Measurements from ENCODE around the gene NEB. TPM values are rescaled to one million over a fixed set of nuclear protein-coding genes. Genes with fewer than 3 reads are reported as not detected.

NEB gene
- total and polyA plus RNA-seq, 7 donors, result 796 to 7,790 (median 2,020) TPM

DNA sequence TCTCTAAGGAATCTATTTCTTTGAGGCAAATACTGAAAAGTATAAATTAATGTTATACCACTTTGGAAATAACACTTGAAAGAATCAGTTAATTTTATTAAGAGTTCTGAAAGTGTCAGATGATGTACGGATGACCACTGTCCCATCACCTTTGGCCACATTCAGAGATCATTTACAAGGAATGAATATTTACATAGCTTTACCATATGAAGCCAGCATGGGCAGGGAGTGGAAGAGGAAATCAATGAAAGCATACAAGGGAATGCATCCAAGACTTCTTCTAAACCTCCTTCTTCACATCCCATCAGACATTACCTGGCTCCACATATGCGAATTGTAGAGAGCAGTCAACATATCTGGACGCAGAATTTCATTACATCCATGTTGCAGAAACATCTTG lies 201.1 kb downstream of the NEB start:
- Histone ChIP-seq H3K27ac (no peak overlapping the region), H3K27me3 (ENCODE audit: insufficient read depth in 3 of 3, low read length in 2 of 3) (no peaks in the 10 kb centered on the region), H3K4me1 (no peaks in the 10 kb centered on the region), H3K9me3 (no peaks in the 10 kb centered on the region), H3K36me3 (ENCODE audit: insufficient read depth in 1 of 2, low read depth in 1 of 2) (peaks cover 14 to 100% of the 10 kb centered on the region in 2 donors), H3K4me3 (no peak overlapping the region)
- WGBS, 3 donors, result 90 to 99% (median 90%) methylated on average over 3 of the region's 3 CpGs
- ATAC-seq (no peak), DNase-seq (no peak)
- intact Hi-C loops (cut with DNase I), result no loop called here
- TF ChIP-seq, protein P1, sequence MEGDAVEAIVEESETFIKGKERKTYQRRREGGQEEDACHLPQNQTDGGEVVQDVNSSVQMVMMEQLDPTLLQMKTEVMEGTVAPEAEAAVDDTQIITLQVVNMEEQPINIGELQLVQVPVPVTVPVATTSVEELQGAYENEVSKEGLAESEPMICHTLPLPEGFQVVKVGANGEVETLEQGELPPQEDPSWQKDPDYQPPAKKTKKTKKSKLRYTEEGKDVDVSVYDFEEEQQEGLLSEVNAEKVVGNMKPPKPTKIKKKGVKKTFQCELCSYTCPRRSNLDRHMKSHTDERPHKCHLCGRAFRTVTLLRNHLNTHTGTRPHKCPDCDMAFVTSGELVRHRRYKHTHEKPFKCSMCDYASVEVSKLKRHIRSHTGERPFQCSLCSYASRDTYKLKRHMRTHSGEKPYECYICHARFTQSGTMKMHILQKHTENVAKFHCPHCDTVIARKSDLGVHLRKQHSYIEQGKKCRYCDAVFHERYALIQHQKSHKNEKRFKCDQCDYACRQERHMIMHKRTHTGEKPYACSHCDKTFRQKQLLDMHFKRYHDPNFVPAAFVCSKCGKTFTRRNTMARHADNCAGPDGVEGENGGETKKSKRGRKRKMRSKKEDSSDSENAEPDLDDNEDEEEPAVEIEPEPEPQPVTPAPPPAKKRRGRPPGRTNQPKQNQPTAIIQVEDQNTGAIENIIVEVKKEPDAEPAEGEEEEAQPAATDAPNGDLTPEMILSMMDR (IDR thresholded peaks at IDR 0.05), result no peak

DNA sequence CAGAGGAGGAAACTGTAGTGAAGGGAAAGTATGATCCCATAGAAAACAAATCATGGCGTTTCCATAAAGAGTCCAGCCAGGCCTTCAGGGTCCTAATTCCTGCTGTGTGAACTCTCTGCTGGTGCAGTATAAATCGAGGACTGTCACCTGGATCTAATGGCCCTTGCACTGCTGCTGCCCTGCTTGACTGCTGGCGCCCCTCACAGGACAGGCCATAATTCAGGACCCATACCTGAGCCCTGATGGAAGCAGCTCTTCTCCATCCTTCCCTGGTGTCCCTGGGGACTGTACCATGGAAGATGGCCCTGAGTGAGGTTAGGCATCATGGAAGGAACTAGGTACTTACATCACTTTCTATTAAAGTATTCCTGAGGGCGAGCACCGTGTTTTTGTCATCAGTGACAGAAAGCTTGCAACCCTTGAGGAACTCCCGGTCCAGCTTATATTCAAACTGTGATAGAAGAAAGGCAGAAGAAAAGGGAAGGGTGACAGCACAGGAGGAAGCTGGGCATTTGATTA lies 207.6 kb downstream of the NEB start:
- Histone ChIP-seq H3K4me3 (no peak overlapping the region), H3K27ac (peak overlapping the region; percentile 48), H3K4me1 (no peaks in the 10 kb centered on the region), H3K27me3 (ENCODE audit: insufficient read depth in 3 of 3, low read length in 2 of 3) (no peaks in the 10 kb centered on the region), H3K36me3 (ENCODE audit: insufficient read depth in 1 of 2, low read depth in 1 of 2) (peaks cover 6 to 100% of the 10 kb centered on the region in 2 donors), H3K9me3 (no peaks in the 10 kb centered on the region)
- ATAC-seq (peak in 3 of 4 donors; percentile 9 to 20 (median 9)), DNase-seq (no peak)
- 71 to 82% (median 73%) methylated on average over 6 of the region's 6 CpGs for WGBS, 3 donors
- TF ChIP-seq, protein P1 (IDR thresholded peaks at IDR 0.05), result no peak
- intact Hi-C loops (cut with DNase I), result no loop called here

DNA sequence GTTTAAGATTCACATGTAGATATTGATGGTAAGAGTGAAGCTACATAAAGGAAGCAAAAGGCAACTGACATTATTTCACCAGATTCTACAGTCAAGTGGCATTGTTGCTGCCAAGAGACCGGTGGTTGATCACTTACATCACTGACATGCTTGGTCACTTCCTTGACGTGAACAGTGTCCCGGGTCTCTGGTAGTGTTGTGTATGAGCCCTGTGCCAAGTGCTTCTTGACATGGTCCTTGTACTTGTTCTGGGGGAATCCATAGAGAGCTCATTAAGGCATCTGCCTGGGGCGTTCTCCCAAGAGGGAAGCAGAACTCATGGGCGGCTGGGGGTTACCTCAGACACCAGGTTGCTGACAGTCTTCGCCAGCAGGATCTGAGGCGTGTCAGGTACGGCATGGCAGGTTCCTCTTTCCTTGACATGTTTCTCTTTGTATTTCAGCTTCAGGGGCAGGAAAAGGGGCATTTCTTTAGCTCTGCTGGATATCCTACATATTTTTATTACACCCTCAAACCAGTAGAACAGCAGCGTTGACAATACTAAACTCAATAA lies 208.4 kb downstream of the NEB start:
- no peak for DNase-seq
- Histone ChIP-seq H3K36me3 (ENCODE audit: insufficient read depth in 1 of 2, low read depth in 1 of 2) (peaks cover 6 to 100% of the 10 kb centered on the region in 2 donors), H3K9me3 (no peaks in the 10 kb centered on the region), H3K27me3 (ENCODE audit: insufficient read depth in 3 of 3, low read length in 2 of 3) (no peaks in the 10 kb centered on the region), H3K4me3 (no peak overlapping the region), H3K27ac (peak overlapping the region; percentile 48), H3K4me1 (no peaks in the 10 kb centered on the region)
- ATAC-seq, result peak; percentile 23 to 40 (median 34)
- intact Hi-C loops (cut with DNase I), result no loop called here
- TF ChIP-seq, protein P1 (IDR thresholded peaks at IDR 0.05), result no peak
- 69 to 87% (median 73%) methylated on average over 9 of the region's 9 CpGs for WGBS, 3 donors

DNA sequence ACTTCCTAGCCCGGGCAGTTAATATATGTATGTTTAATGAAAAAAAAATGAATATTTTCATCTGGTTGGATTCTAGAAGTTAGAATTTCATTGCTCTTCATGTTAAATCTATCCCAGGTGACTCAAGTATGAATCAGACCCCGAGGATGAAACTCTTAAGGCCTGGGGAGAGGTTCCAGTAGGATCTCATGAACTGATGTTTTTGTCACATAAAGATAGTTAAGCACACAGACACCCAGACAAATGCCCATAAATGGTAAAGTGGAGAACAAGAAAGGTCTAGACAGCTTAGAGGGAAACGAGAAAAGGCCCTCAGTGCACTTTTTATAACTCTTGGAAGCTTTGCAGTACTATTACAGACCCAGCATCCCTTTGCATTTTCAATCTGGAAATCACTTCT lies 210.4 kb downstream of the NEB start:
- TF ChIP-seq, protein P1 (IDR thresholded peaks at IDR 0.05), result no peak
- Histone ChIP-seq H3K36me3 (ENCODE audit: insufficient read depth in 1 of 2, low read depth in 1 of 2) (peaks cover 4 to 100% of the 10 kb centered on the region in 2 donors), H3K4me3 (no peak overlapping the region), H3K4me1 (no peaks in the 10 kb centered on the region), H3K27me3 (ENCODE audit: insufficient read depth in 3 of 3, low read length in 2 of 3) (no peaks in the 10 kb centered on the region), H3K9me3 (no peaks in the 10 kb centered on the region), H3K27ac (no peak overlapping the region)
- no peak for ATAC-seq
- no peak for DNase-seq
- WGBS, 3 donors, result 65 to 79% (median 69%) methylated on average over 3 of the region's 3 CpGs
- intact Hi-C loops (cut with DNase I), result no loop called here

DNA sequence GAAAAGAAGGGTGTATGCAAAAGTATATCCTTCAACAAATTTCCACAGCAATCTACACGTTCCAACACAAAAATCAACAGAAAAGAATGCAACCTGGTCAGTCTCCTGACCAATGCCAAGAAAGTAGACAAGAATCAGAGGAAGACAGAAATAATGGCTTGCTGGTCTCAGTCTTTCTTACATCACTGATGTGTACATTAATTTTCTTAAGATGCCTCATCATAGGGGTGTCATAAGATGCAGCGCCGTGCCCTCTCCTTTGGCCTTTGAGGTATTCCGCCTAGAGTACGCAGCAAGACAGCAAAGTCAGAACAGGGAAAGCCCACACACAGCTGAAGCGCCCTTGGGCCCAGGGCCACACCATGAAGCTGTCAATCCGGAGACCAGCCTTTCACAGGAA lies 211.7 kb downstream of the NEB start:
- 80 to 91% (median 83%) methylated on average over 7 of the region's 7 CpGs for WGBS, 3 donors
- no peak overlapping the region for H3K27ac ChIP-seq
- intact Hi-C loops (cut with DNase I), result no loop called here
- no peaks in the 10 kb centered on the region for H3K27me3 ChIP-seq (ENCODE audit: insufficient read depth in 3 of 3, low read length in 2 of 3)
- peaks cover 2 to 100% of the 10 kb centered on the region in 2 donors for H3K36me3 ChIP-seq (ENCODE audit: insufficient read depth in 1 of 2, low read depth in 1 of 2)
- no peak overlapping the region for H3K4me3 ChIP-seq
- ATAC-seq (peak in 2 of 4 donors; percentile 11 to 16), DNase-seq (no peak)
- no peaks in the 10 kb centered on the region for H3K4me1 ChIP-seq
- TF ChIP-seq, protein P1 (IDR thresholded peaks at IDR 0.05), result no peak
- no peaks in the 10 kb centered on the region for H3K9me3 ChIP-seq

Data from psoas muscle (tissue), 8 donors.